ENCODE results near the gene RPL22L1.
A peak's percentile ranks its signal among the peaks of the same experiment; 100 is the strongest.

GRCh38 chr3:170848292-170848917 lies 21.6 kb downstream of the RPL22L1 start:
- TF ChIP-seq CTCF (IDR thresholded peaks at IDR 0.05) (peak in 2 of 5 experiments; percentile 24 to 30), POLR2A (IDR thresholded peaks at IDR 0.05) (no peak), POLR2AphosphoS5 (IDR thresholded peaks at IDR 0.05) (no peak), EP300 (IDR thresholded peaks at IDR 0.05; ENCODE audit: low read depth) (no peak)
